Measurements from ENCODE around the gene TOM1L2.
"Not testable (repeated sequence)": the region's sequence is repeated elsewhere in the genome, so short reads cannot be mapped to it uniquely, and the experiment has no call there.

Gene TOM1L2

DNA sequence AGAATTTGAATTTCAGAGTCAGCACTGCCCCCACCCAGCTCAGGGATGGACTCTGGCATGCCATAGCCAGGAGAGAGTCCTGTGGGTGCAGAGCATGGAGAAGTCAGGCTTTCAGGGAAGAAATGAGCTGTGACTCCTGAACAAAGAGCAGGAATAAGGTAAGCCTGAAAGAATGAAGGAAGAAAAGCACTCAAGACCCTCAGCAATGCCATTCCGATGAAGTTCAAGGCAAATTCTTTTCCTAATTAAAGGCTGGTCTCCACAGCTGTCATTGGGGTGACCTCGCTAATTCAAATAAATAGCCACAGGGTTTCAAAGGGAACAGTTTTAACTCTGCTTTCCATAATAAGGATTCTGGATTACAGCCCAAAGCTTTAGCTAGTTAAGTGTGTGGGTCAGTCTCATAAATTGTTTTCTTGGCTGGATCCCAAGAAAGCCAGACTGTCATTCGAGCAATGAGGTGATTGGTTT lies 31.7 kb downstream of the TOM1L2 start:
- no peak for DNase-seq

DNA sequence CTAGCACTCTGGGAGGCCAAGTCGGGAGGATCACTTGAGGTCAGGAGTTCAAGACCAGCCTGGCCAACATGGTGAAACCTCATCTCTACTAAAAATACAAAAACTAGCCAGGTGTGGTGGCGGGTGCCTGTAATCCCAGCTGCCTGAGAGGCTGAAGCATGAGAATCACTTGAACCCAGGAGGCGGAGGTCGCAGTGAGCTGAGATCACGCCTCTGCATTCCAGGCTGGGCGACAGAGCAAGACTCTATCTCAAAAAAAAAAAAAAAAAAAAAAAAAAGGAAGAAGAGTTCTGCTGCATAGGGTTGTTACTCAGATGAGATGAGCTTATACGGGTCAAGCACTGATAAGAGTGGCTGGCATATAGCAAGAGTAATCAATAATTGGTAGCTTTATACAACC lies 32.3 kb downstream of the TOM1L2 start:
- not testable (repeated sequence) for DNase-seq

GRCh38 chr17:17938388-17939107 lies 33.7 kb downstream of the TOM1L2 start:
- DNase-seq, result no peak

DNA sequence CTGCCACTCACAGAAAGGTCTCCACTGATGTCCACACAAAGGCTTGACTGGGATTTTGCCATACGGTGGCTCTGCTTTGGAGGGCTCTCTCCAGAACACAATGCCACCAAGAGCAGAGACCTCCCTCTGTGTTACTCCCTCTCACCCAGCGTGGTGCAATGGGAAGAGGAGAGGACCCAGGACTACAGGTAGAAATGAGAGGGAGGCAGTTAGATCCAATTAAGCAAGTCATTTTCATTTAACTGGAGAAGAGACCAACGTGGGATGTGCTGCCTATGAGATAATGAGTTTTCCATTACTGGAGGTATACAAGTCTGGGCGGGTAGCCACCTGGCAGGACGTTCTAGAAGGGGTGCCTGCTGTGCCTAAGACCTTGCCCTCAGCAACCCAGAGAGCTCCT lies 34.2 kb downstream of the TOM1L2 start:
- DNase-seq, result no peak

DNA sequence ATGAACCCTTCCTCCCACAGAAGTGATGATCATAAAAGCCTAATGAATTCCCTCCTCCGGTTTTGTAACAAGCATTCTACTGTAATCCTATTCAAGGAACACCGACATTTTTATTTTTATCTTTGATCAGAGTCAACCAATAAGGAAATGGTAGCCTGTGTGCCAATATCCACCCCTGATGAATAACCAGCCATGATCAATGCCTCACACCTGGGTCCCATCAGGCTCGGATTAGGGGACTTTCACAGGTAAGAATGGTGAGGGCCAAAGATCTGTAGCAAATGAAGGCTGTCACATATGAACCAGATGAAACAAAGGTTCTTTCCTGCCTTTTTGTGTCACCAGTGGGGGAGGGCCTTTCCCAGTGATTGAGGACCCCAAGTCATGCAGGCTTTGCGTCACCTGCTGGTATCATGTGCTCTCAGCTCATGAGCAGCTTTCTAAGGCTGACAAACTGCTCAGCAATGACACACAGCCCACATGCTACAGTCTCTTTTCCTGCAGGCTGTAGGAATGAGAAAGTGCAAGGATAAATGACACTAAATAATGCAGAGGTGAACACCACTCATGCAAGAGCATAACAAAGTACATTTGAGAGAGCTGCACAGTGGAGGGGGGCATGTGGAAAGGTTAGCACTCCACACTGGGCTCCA lies 34.9 kb downstream of the TOM1L2 start:
- no peak for DNase-seq

GRCh38 chr17:17935321-17936271 lies 36.6 kb downstream of the TOM1L2 start:
- DNase-seq, result no peak

DNA sequence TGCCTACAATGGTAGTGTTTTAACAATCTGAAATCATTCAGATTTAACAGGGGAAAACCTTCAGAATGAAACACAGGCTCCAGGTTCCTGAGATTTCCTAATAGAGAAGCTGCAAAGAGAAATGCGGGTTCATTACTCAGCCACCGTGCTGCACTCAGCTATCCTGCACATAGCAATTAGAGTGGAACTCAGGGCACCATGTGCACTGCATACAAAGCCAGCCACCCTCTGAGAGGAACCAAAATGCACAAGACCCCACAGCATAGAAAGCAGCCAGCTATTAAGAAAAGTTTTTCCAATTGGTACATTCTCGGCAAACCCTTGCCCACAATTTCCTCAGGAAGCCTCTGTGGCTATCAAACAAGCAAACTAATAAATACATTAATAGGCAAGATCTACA lies 37.4 kb downstream of the TOM1L2 start:
- no peak for DNase-seq

DNA sequence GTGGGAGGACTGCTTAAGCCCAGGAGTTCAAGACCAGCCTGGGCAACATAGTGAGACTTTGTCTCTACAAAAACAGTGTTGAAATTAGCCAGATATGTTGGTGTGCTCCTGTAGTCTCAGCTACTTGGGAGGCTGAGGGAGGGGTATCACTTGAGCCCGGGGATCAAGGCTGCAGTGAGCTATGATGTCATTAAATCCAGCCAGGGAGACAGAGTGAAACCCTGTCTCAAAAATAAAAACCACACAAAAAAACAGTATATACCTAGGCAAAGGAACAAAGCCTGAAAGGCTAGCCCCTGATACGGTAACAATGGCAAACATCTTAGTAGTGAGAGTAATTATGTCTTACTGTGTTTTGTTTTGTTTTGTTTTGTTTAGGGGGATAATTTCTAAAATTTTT lies 38.0 kb downstream of the TOM1L2 start:
- DNase-seq, result no peak

- no peak for DNase-seq
Observed at GRCh38 chr17:17933775-17934174, 38.4 kb downstream of the TOM1L2 start.

- no peak for DNase-seq
Observed at GRCh38 chr17:17931159-17931558, 41.0 kb downstream of the TOM1L2 start.

DNA sequence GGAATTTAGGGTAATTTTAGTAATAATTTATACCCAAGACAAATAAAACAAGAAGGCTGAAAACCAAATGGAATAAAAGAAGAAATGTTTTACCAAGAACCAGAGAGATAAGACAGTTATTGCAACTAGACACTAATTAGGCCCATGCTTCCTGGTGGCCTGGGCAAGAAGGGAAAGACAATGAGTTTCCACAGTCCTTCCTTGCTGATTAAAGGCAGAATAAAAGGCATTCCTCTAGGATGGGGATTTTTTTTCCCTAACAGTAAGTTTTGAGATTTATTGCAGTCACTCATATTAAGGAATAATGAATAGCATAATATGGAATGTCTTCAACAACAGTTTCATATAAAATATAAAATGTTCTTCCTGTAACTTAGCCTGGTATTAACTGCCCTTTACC lies 41.5 kb downstream of the TOM1L2 start:
- DNase-seq, result no peak

GRCh38 chr17:17929655-17930380 lies 42.4 kb downstream of the TOM1L2 start:
- no peak for DNase-seq

DNA sequence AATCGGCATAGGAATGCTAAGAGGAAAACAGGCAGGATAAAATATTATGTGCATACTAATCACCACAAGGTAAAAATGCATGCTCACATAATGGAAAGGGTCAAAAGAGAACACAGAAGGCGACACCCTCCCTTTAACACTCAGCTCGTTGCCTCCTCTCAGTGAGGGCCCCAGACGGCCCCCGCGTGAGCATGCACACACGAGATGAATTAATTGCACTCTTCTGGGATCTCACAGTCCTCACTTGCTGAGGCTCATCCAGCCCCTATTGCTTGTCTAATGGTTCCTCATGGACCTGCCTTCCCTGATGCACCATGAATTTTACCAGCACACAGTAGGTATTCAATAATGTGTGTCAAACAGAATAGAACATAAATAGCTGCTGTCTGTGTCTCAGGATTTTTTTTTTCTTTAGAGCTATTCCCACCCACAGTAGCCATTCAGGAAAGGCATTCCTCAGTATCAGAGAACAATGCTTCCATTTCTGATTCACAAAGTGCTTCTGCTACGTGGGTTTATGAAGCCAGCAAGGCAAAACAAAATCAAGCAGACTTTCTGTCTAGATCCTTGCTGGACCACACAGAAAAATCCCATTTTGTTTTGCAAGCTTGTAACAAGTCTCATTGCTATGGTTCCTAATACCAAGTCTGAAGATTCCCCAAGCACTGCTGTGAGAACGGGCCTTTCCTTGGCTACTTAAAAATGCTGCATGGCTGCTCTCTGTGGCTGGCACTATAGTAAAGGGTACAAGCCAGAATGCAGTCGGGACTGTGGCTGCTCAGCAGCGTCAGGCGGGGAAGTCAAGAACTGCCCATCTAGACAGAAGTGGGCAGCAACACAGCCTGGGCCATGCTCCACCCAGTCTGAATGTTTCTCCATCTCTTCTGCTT lies 43.6 kb downstream of the TOM1L2 start:
- DNase-seq, result no peak

DNA sequence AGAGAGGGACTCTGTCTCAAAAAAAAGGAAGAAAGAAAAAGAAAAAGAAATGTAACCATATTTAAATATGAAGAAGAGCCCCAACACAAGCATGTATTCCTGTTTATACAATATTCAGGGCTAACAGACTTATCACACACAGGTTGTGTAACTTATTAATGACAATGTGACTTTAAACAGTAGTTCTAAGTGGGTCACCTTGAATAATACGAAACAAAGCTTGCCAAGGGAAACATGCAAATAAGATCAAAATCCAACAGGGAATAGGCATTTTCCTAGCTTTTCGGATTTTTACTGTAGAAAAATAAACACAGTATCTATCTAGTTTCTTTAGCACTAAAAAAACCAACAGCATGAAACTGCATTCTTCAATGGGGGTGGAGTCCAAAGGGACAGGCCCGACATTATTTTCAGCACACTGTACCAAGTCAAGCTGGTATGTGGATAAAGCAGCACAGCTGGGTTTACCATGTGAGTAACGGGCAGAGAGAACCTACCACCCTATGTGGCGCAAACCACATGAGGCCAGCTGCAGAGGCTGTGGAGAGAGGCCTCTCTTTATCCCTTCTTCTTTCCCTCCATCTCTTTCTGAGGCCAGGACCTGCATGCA lies 45.3 kb downstream of the TOM1L2 start:
- DNase-seq, result no peak

- DNase-seq, result no peak
Observed at GRCh38 chr17:17926036-17926435, 46.2 kb downstream of the TOM1L2 start.

GRCh38 chr17:17924857-17925250 lies 47.3 kb downstream of the TOM1L2 start:
- DNase-seq, result no peak

DNA sequence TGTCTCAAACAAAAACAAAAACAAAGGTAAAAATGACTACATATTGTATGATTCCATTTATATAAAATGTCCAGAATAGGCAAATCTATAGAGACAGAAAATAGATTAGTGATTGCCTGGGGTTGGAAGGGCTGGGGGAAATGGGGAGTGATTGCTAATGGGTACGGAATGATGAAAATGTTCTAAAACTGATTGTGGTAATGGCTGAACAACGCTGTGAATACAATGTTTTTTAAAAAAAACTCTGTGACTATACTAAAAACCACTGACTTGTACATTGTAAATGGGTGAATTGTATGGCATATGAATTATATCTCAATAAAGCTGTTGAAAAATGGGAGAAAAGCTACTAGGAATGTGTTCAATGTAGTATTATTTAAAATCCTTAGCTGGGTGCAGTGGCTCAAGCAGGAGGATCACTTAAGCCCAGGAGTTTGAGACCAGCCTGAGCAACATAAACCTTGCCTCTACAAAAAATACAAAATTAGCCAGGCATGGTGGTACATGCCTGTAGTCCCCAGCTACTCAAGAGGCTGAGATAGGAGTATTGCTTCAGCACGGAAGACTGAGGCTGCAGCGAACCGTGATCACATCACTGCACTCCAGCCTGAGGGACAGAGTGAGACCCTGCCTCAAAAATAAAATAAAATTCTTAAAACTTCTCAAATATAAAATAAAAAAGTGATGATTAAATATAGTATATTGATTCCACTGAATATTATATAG lies 47.9 kb downstream of the TOM1L2 start:
- DNase-seq, result no peak

DNA sequence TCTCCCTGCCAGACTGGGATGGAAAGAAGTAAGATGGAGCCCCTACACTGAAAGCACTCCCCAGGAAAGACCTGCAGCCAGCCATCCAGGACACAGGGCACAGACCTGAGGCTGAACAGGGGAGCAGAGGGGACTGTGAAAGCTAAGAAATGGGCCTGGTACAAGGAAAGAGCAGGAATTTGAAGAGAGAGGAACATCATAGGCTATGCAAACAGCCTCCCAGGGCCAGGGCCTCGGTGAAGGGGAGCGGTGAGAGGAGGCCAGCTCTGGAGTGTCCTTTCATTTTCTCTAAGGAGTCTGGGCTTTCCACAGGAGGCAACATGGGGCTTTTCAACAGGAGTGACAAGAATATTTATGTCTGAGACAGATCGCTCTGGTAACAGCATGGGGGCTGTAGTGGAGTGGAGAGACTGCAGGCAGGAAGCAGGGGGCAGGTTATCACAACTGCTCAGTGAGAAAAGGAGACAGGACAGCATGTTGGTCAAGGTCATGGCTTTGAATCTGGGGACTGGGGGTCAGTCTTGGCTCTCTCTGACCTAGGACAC lies 50.1 kb downstream of the TOM1L2 start:
- DNase-seq, result no peak

DNA sequence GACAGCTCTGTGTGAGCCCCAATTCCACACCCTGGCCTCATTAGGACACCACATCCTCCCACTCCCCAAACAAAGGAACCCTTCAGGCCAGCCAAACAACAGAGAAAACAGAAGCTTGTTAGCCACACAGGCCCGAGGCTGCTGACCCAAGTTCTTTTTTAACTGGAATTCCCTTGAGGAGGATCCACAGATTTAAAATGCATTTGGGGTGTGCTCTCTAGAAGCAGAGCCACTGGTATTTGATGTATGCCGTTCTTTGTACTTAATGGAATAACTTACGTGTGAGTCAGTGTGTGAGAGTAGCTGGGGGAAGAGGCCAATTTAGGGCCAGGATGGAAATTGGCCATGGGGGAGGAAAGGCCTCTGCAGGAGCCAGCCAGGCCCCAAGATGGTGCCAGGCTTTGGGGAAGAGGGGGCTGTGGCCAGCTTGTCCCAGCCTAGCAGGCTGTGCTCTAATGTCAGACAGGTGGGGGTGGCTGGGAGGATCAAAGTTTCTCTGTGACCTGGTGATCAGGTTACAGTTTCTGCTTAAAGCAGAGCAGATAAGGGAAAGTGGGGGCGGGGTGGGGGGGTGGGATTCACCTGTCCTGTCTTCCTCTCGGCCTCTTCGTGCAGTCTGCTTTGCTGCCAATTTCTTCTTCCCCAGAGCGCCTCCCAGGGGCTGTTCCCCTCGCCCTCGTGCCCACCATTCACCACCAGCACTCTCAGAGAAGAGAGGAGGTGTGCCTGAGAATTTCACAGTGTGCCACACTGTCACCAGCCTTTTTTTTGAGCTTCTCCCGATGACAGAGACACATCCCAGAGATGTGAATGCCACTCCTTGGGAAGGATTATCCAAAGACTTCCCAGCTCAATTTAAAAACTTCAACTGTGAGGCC lies 50.8 kb downstream of the TOM1L2 start:
- no peak for DNase-seq
